ENCODE data around the gene SDC3. TPM values are rescaled to one million over a fixed set of nuclear protein-coding genes. Genes with fewer than 3 reads are reported as not detected.

Gene SDC3
- total RNA-seq, 1 experiment from 2014 or later: 32.3 TPM

DNA sequence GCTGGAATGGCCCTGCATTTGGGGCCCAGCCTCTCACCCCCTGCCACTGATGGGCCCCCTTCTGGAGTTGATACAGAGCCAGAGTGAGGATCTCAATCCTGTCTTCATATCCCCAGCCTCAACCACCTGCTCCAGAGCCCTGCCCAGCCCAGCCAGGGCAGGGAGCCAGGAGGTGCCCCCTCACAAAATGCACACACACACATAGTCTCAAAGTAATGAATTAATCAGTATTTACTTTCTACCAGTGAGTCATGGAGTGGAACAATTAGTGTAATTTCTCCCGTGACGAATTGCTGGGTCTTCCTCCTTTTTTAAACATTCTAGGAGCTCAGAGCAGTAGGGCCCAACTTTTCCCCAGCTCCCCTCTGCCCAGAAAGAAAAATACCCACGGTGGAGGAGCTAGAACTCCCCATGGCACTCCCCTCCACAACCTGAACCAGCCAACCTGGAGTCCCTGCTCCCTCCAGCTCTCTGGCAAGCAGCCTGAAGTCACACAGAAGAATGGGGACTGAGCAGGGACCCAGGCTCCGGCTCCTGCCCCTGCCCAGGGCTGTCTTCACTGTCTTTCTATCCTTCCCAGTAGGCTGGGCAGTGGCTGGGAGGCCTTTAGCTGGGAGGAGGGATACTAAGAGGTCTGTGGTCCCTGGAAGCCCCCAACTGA is 29.3 kb downstream of the SDC3 start (continued):
- TF ChIP-seq, protein P1, sequence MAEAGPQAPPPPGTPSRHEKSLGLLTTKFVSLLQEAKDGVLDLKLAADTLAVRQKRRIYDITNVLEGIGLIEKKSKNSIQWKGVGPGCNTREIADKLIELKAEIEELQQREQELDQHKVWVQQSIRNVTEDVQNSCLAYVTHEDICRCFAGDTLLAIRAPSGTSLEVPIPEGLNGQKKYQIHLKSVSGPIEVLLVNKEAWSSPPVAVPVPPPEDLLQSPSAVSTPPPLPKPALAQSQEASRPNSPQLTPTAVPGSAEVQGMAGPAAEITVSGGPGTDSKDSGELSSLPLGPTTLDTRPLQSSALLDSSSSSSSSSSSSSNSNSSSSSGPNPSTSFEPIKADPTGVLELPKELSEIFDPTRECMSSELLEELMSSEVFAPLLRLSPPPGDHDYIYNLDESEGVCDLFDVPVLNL (CRISPR knock-in tag; IDR thresholded peaks at IDR 0.05; ENCODE audit: borderline replicate concordance, low read depth): no peak
- TF ChIP-seq SMAD4 (CRISPR knock-in tag; IDR thresholded peaks at IDR 0.05): no peak

DNA sequence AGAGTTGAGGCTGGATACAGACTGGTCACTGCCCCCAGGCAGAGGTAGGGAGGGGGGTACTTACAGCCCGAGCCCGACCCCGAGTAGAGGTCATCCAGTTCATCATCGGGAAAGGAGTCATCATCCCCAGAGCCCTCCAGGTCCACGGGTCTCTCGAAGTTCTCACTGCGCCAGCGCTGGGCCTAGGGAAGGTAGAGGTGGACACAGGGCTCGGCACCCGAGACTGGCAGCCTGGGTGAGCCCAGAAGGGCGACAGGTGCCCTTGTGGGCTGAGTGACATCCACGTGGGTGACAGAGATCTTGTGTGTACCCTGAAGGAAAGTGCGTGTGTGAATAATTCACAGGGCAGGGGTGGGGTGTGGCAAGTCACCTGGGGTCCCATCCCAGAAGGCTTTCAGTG is 30.0 kb downstream of the SDC3 start:
- H3K4me1 Mint-ChIP-seq: peaks cover 37% of the 10 kb centered on the region
- H3K9me3 Mint-ChIP-seq: peaks cover 3% of the 10 kb centered on the region
- no peak overlapping the region for H3K27ac Mint-ChIP-seq
- DNase-seq (ENCODE audit: low spot score): no peak
- POLR2A ChIA-PET: no interaction called here
- TF ChIP-seq ESRRA (CRISPR knock-in tag; IDR thresholded peaks at IDR 0.05; ENCODE audit: borderline replicate concordance) (no peak), ZBTB21 (CRISPR knock-in tag; IDR thresholded peaks at IDR 0.05; ENCODE audit: borderline replicate concordance) (no peak), ZNF138 (CRISPR knock-in tag; conservative IDR thresholded peaks at IDR 0.05) (no peak)
- TF ChIP-seq, protein P2, sequence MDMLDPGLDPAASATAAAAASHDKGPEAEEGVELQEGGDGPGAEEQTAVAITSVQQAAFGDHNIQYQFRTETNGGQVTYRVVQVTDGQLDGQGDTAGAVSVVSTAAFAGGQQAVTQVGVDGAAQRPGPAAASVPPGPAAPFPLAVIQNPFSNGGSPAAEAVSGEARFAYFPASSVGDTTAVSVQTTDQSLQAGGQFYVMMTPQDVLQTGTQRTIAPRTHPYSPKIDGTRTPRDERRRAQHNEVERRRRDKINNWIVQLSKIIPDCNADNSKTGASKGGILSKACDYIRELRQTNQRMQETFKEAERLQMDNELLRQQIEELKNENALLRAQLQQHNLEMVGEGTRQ (CRISPR knock-in tag; IDR thresholded peaks at IDR 0.05): no peak
- TF ChIP-seq, protein P3, sequence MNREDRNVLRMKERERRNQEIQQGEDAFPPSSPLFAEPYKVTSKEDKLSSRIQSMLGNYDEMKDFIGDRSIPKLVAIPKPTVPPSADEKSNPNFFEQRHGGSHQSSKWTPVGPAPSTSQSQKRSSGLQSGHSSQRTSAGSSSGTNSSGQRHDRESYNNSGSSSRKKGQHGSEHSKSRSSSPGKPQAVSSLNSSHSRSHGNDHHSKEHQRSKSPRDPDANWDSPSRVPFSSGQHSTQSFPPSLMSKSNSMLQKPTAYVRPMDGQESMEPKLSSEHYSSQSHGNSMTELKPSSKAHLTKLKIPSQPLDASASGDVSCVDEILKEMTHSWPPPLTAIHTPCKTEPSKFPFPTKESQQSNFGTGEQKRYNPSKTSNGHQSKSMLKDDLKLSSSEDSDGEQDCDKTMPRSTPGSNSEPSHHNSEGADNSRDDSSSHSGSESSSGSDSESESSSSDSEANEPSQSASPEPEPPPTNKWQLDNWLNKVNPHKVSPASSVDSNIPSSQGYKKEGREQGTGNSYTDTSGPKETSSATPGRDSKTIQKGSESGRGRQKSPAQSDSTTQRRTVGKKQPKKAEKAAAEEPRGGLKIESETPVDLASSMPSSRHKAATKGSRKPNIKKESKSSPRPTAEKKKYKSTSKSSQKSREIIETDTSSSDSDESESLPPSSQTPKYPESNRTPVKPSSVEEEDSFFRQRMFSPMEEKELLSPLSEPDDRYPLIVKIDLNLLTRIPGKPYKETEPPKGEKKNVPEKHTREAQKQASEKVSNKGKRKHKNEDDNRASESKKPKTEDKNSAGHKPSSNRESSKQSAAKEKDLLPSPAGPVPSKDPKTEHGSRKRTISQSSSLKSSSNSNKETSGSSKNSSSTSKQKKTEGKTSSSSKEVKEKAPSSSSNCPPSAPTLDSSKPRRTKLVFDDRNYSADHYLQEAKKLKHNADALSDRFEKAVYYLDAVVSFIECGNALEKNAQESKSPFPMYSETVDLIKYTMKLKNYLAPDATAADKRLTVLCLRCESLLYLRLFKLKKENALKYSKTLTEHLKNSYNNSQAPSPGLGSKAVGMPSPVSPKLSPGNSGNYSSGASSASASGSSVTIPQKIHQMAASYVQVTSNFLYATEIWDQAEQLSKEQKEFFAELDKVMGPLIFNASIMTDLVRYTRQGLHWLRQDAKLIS (CRISPR knock-in tag; IDR thresholded peaks at IDR 0.05; ENCODE audit: borderline replicate concordance): no peak
- no peak overlapping the region for H3K4me3 Mint-ChIP-seq
- CTCF ChIA-PET: no interaction called here
- no peak for ATAC-seq
- H3K36me3 Mint-ChIP-seq: peaks cover 18% of the 10 kb centered on the region
- no peaks in the 10 kb centered on the region for H3K27me3 Mint-ChIP-seq (ENCODE audit: low read depth)

DNA sequence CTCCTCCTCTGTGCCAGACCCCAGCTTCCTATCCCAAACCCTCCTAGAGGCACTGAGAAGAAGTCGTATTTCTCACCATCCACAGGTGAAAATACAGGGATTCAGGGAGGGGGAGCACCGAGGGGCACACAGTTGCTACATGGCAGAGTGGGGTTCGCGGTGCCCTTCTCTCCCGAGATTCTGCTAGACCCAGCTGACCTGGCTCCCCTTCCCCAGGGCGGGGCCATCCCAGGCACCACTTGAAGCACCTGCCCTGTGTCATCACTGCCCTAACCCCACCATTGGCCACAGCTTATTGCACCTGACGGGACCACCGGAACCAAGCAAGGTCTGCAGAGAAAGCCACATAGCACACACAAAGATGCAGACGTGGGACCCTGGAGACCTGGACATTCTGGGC is 30.5 kb downstream of the SDC3 start:
- Mint-ChIP-seq H3K4me3 (no peak overlapping the region), H3K27me3 (ENCODE audit: low read depth) (no peaks in the 10 kb centered on the region), H3K27ac (no peak overlapping the region), H3K9me3 (peaks cover 9% of the 10 kb centered on the region), H3K4me1 (peaks cover 36% of the 10 kb centered on the region), H3K36me3 (peaks cover 24% of the 10 kb centered on the region)
- DNase-seq (ENCODE audit: low spot score) (no peak), ATAC-seq (no peak)
- no peak for TF ChIP-seq ZNF138 (CRISPR knock-in tag; conservative IDR thresholded peaks at IDR 0.05)
- TF ChIP-seq MXD4 (CRISPR knock-in tag; IDR thresholded peaks at IDR 0.05; ENCODE audit: borderline replicate concordance): no peak
- TF ChIP-seq, protein P4, sequence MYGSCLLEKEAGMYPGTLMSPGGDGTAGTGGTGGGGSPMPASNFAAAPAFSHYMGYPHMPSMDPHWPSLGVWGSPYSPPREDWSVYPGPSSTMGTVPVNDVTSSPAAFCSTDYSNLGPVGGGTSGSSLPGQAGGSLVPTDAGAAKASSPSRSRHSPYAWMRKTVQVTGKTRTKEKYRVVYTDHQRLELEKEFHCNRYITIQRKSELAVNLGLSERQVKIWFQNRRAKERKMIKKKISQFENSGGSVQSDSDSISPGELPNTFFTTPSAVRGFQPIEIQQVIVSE (CRISPR knock-in tag; IDR thresholded peaks at IDR 0.05; ENCODE audit: borderline replicate concordance): no peak
- TF ChIP-seq ZNF121 (CRISPR knock-in tag; IDR thresholded peaks at IDR 0.05): no peak
- TF ChIP-seq, protein P5, sequence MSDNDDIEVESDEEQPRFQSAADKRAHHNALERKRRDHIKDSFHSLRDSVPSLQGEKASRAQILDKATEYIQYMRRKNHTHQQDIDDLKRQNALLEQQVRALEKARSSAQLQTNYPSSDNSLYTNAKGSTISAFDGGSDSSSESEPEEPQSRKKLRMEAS (CRISPR knock-in tag; IDR thresholded peaks at IDR 0.05): no peak
- TF ChIP-seq PRRX2 (CRISPR knock-in tag; IDR thresholded peaks at IDR 0.05): no peak
- no peak for TF ChIP-seq NFYB (CRISPR knock-in tag; conservative IDR thresholded peaks at IDR 0.05; ENCODE audit: low read depth)
- TF ChIP-seq NR3C1 (CRISPR knock-in tag; conservative IDR thresholded peaks at IDR 0.05; ENCODE audit: low read depth): no peak
- TF ChIP-seq ETV6 (CRISPR knock-in tag; IDR thresholded peaks at IDR 0.05): no peak
- TF ChIP-seq, protein P6, sequence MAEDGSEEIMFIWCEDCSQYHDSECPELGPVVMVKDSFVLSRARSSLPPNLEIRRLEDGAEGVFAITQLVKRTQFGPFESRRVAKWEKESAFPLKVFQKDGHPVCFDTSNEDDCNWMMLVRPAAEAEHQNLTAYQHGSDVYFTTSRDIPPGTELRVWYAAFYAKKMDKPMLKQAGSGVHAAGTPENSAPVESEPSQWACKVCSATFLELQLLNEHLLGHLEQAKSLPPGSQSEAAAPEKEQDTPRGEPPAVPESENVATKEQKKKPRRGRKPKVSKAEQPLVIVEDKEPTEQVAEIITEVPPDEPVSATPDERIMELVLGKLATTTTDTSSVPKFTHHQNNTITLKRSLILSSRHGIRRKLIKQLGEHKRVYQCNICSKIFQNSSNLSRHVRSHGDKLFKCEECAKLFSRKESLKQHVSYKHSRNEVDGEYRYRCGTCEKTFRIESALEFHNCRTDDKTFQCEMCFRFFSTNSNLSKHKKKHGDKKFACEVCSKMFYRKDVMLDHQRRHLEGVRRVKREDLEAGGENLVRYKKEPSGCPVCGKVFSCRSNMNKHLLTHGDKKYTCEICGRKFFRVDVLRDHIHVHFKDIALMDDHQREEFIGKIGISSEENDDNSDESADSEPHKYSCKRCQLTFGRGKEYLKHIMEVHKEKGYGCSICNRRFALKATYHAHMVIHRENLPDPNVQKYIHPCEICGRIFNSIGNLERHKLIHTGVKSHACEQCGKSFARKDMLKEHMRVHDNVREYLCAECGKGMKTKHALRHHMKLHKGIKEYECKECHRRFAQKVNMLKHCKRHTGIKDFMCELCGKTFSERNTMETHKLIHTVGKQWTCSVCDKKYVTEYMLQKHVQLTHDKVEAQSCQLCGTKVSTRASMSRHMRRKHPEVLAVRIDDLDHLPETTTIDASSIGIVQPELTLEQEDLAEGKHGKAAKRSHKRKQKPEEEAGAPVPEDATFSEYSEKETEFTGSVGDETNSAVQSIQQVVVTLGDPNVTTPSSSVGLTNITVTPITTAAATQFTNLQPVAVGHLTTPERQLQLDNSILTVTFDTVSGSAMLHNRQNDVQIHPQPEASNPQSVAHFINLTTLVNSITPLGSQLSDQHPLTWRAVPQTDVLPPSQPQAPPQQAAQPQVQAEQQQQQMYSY (CRISPR knock-in tag; IDR thresholded peaks at IDR 0.05): no peak
- no peak for TF ChIP-seq JAZF1 (CRISPR knock-in tag; IDR thresholded peaks at IDR 0.05)
- TF ChIP-seq, protein P7, sequence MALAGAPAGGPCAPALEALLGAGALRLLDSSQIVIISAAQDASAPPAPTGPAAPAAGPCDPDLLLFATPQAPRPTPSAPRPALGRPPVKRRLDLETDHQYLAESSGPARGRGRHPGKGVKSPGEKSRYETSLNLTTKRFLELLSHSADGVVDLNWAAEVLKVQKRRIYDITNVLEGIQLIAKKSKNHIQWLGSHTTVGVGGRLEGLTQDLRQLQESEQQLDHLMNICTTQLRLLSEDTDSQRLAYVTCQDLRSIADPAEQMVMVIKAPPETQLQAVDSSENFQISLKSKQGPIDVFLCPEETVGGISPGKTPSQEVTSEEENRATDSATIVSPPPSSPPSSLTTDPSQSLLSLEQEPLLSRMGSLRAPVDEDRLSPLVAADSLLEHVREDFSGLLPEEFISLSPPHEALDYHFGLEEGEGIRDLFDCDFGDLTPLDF (CRISPR knock-in tag; IDR thresholded peaks at IDR 0.05): no peak
- no peak for TF ChIP-seq NR1H2 (CRISPR knock-in tag; IDR thresholded peaks at IDR 0.05)
- TF ChIP-seq, protein P8, sequence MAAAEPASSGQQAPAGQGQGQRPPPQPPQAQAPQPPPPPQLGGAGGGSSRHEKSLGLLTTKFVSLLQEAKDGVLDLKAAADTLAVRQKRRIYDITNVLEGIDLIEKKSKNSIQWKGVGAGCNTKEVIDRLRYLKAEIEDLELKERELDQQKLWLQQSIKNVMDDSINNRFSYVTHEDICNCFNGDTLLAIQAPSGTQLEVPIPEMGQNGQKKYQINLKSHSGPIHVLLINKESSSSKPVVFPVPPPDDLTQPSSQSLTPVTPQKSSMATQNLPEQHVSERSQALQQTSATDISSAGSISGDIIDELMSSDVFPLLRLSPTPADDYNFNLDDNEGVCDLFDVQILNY (CRISPR knock-in tag; IDR thresholded peaks at IDR 0.05): no peak
- ChIA-PET CTCF (interaction anchor here (0.6 to 2.0 kb wide), 7 partner anchors 13 to 108 kb away, joined by 4 to 19 read pairs (median 8); partner anchors contain the start of gene SDC3), POLR2A (no interaction called here)

Measured in WTC11 (cell line).